Glutamatergic neuron (in vitro differentiated cells): ENCODE data around the gene RIC8B. TPM values are rescaled to one million over a fixed set of nuclear protein-coding genes. Genes with fewer than 3 reads are reported as not detected.

Experiments
- DNase-seq: peaks from one replicate; pipeline ENCODE4 v3.0.0; 2022
- H3K27ac Mint-ChIP-seq: one replicate; pipeline ENCODE4 v1.8.0; 2020; ENCODE audit warnings: mild to moderate bottlenecking, mixed read lengths, inconsistent platforms; ENCODE audit not compliant: unreplicated experiment
- H3K27me3 Mint-ChIP-seq: one replicate; pipeline ENCODE4 v1.8.0; 2020; ENCODE audit warnings: mild to moderate bottlenecking, moderate library complexity, mixed read lengths, inconsistent platforms; ENCODE audit not compliant: unreplicated experiment
- H3K36me3 Mint-ChIP-seq: one replicate; pipeline ENCODE4 v1.8.0; 2020; ENCODE audit warnings: mild to moderate bottlenecking, mixed read lengths, inconsistent platforms; ENCODE audit not compliant: unreplicated experiment
- H3K4me1 Mint-ChIP-seq: one replicate; pipeline ENCODE4 v1.8.0; 2020; ENCODE audit warnings: mild to moderate bottlenecking, low read depth, mixed read lengths, inconsistent platforms; ENCODE audit not compliant: unreplicated experiment
- H3K4me3 Mint-ChIP-seq: one replicate; pipeline ENCODE4 v1.8.0; 2020; ENCODE audit warnings: mild to moderate bottlenecking, mixed read lengths, inconsistent platforms; ENCODE audit not compliant: unreplicated experiment
- H3K9me3 Mint-ChIP-seq: one replicate; pipeline ENCODE4 v1.8.0; 2020; ENCODE audit warnings: mild to moderate bottlenecking, moderate library complexity, mixed read lengths, inconsistent platforms; ENCODE audit not compliant: unreplicated experiment
- CTCF ChIP-seq: fragments of 200-600 bp; sonication (generic); IDR thresholded peaks from one replicate; pipeline ENCODE4 v1.5.0; 2021; ENCODE audit not compliant: partially characterized antibody, unreplicated experiment
- total RNA-seq: library from RNA; stranded (reverse); fragmentation: NEBNext Ultra II Directional; extraction: Animal tissue kit (Norgen Biotek cat#: 25700); gene quantifications from one replicate; pipeline ENCODE4 v1.2.1, GENCODE V29; 2021; ENCODE audit not compliant: unreplicated experiment

Gene RIC8B
- total RNA-seq, 1 donor from 2014 or later = 21.3 TPM

- Mint-ChIP-seq H3K4me3 (no peak overlapping the region), H3K36me3 (peaks cover 4% of the 10 kb centered on the region), H3K4me1 (no peaks in the 10 kb centered on the region), H3K27ac (no peak overlapping the region), H3K9me3 (no peaks in the 10 kb centered on the region), H3K27me3 (no peaks in the 10 kb centered on the region)
- DNase-seq = no peak
- TF ChIP-seq CTCF = no peak
Observed at GRCh38 chr12:106871477-106871876, 97.0 kb downstream of the RIC8B start.

DNA sequence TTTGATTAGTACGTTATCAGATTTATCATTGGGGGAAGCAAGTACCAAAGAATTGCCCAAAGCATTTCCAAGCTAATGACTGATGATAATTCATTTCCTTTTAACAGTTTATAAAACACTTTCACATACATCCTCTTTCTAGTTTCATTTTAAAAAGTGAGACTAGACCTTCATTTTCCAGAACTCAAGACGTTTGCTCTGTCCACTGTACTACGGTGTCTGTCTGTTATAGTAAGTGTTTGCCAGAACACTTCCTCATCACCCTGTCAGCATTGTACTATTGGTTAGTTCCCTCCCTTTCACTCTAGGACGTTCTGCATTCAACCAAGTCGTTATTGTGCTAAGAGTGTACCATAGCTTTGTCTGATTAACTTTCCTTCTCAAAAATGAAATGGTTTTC is 99.5 kb downstream of the RIC8B start:
- H3K4me3 Mint-ChIP-seq = no peak overlapping the region
- H3K9me3 Mint-ChIP-seq = no peaks in the 10 kb centered on the region
- peaks cover 4% of the 10 kb centered on the region for H3K36me3 Mint-ChIP-seq
- no peak overlapping the region for H3K27ac Mint-ChIP-seq
- no peak for TF ChIP-seq CTCF
- H3K4me1 Mint-ChIP-seq = peaks cover 2% of the 10 kb centered on the region
- DNase-seq = no peak
- no peaks in the 10 kb centered on the region for H3K27me3 Mint-ChIP-seq

- Mint-ChIP-seq H3K27me3 (no peaks in the 10 kb centered on the region), H3K4me1 (peaks cover 2% of the 10 kb centered on the region), H3K36me3 (no peaks in the 10 kb centered on the region), H3K4me3 (no peak overlapping the region), H3K27ac (no peak overlapping the region), H3K9me3 (no peaks in the 10 kb centered on the region)
- DNase-seq = no peak
- no peak for TF ChIP-seq CTCF
Observed at GRCh38 chr12:106878804-106879203, 104.3 kb downstream of the RIC8B start.

GRCh38 chr12:106879612-106880011 is 105.1 kb downstream of the RIC8B start:
- H3K27me3 Mint-ChIP-seq = no peaks in the 10 kb centered on the region
- no peaks in the 10 kb centered on the region for H3K36me3 Mint-ChIP-seq
- DNase-seq = no peak
- H3K9me3 Mint-ChIP-seq = peaks cover 2% of the 10 kb centered on the region
- no peak for TF ChIP-seq CTCF
- H3K4me3 Mint-ChIP-seq = no peak overlapping the region
- H3K27ac Mint-ChIP-seq = no peak overlapping the region
- H3K4me1 Mint-ChIP-seq = peaks cover 2% of the 10 kb centered on the region

DNA sequence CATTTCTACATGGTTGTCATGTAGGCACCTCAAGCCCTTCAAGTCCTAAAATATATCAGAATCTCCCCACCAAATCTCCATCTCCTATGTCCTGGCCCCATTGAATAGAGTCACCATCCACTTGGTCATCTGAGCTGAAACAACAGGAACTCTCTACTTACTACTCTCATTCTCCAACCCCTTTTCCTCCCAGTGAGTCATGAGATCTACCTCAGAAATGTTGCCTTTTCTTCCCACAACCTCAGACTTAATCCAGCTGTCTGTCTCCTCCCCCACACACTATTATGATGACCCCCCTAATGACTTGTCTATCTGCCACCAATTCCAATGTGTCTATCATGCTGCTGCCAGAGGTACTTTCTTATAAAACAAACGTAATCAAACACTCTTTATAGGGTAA is 108.9 kb downstream of the RIC8B start:
- H3K27ac Mint-ChIP-seq = no peak overlapping the region
- no peaks in the 10 kb centered on the region for H3K36me3 Mint-ChIP-seq
- H3K9me3 Mint-ChIP-seq = peaks cover 2% of the 10 kb centered on the region
- H3K27me3 Mint-ChIP-seq = no peaks in the 10 kb centered on the region
- DNase-seq = no peak
- peaks cover 2% of the 10 kb centered on the region for H3K4me1 Mint-ChIP-seq
- TF ChIP-seq CTCF = no peak
- H3K4me3 Mint-ChIP-seq = no peak overlapping the region
